GM12865 (cell line): Measurements from ENCODE around the gene HRAS.

Experiments
- DNase-seq: peaks from one replicate; pipeline ENCODE4 v3.0.0; 2010; ENCODE audit warnings: low read depth
- H3K4me3 ChIP-seq: 2 replicates; pipeline ENCODE4 v1.5.1; 2011; ENCODE audit warnings: mild to moderate bottlenecking, low read depth, low read length, control low read depth
- CTCF ChIP-seq: IDR thresholded peaks from 2 replicates; pipeline ENCODE4 v1.5.1; 2011; ENCODE audit warnings: low read length, control low read depth, low read depth, inconsistent platforms; ENCODE audit not compliant: insufficient read depth; ENCODE audit errors: missing control alignments

HRAS gene

GRCh38 chr11:550746-551085, 15.3 kb upstream of the HRAS start:
- DNase-seq: no peak
- H3K4me3 ChIP-seq: no peak overlapping the region
- TF ChIP-seq CTCF: no peak

GRCh38 chr11:550021-550745, 14.8 kb upstream of the HRAS start:
- H3K4me3 ChIP-seq: no peak overlapping the region
- DNase-seq: no peak
- TF ChIP-seq CTCF: no peak

GRCh38 chr11:548700-549603, 13.6 kb upstream of the HRAS start:
- no peak for DNase-seq
- TF ChIP-seq CTCF: no peak
- H3K4me3 ChIP-seq: no peak overlapping the region

- no peak for DNase-seq
- no peak for TF ChIP-seq CTCF
- no peak overlapping the region for H3K4me3 ChIP-seq
These were observed 9.8 kb upstream of the HRAS start for GRCh38 chr11:545171-545570.

GRCh38 chr11:544817-545166, 9.4 kb upstream of the HRAS start:
- DNase-seq: no peak
- TF ChIP-seq CTCF: no peak
- no peak overlapping the region for H3K4me3 ChIP-seq

GRCh38 chr11:541433-541885, 6.1 kb upstream of the HRAS start:
- H3K4me3 ChIP-seq: no peak overlapping the region
- no peak for TF ChIP-seq CTCF
- DNase-seq: no peak
